Measurements from ENCODE around the gene FOXO6. TPM values are rescaled to one million over a fixed set of nuclear protein-coding genes. Genes with fewer than 3 reads are reported as not detected.

Gene FOXO6
- total and polyA plus RNA-seq, 2 experiments from 2014 or later, result 0.68 to 4.2 TPM

GRCh38 chr1:41349361-41350054, 11.7 kb upstream of the FOXO6 start (continued):
- TF ChIP-seq ZNF462 (CRISPR knock-in tag; IDR thresholded peaks at IDR 0.05), result no peak
- TF ChIP-seq ZNF331 (CRISPR knock-in tag; IDR thresholded peaks at IDR 0.05; ENCODE audit: low read depth), result no peak
- no peak for TF ChIP-seq ZNF114 (CRISPR knock-in tag; IDR thresholded peaks at IDR 0.05)
- no peak for TF ChIP-seq ETS1 (IDR thresholded peaks at IDR 0.05)
- TF ChIP-seq POLR2AphosphoS5 (IDR thresholded peaks at IDR 0.05; ENCODE audit: low read depth), result no peak
- no peak for TF ChIP-seq CTCF (conservative IDR thresholded peaks at IDR 0.05; ENCODE audit: low read depth in 2 of 2)
